GM13977 (cell line): Measurements from ENCODE around the gene ULK4.

Source experiments
- DNase-seq: peaks from one replicate; pipeline ENCODE4 v3.0.0; 2012; ENCODE audit warnings: low spot score
- in situ Hi-C: fragments of 300-500 bp; cut with MboI; formaldehyde crosslinking; loops from one replicate; pipeline ENCODE4 v1.12.0; 2022; ENCODE audit warnings: low sequenced_read_pairs, low pct_unique_long_range_greater_than_20kb, mixed read lengths, inconsistent platforms; ENCODE audit not compliant: unreplicated experiment
- TF ChIP-seq, protein P1 (sequence below): IDR thresholded peaks from 2 replicates; pipeline ENCODE4 v1.5.1; 2012; ENCODE audit warnings: mild to moderate bottlenecking, control low read depth; ENCODE audit not compliant: insufficient read depth; ENCODE audit errors: extremely low read depth, missing control alignments

ULK4 gene

GRCh38 chr3:41961751-41962679 is at the start of gene ULK4:
TSS of gene ULK4 (minus strand) at chr3:41962103. CDS start at chr3:41954759, 7,344 bp downstream.
- TF ChIP-seq, protein P1, sequence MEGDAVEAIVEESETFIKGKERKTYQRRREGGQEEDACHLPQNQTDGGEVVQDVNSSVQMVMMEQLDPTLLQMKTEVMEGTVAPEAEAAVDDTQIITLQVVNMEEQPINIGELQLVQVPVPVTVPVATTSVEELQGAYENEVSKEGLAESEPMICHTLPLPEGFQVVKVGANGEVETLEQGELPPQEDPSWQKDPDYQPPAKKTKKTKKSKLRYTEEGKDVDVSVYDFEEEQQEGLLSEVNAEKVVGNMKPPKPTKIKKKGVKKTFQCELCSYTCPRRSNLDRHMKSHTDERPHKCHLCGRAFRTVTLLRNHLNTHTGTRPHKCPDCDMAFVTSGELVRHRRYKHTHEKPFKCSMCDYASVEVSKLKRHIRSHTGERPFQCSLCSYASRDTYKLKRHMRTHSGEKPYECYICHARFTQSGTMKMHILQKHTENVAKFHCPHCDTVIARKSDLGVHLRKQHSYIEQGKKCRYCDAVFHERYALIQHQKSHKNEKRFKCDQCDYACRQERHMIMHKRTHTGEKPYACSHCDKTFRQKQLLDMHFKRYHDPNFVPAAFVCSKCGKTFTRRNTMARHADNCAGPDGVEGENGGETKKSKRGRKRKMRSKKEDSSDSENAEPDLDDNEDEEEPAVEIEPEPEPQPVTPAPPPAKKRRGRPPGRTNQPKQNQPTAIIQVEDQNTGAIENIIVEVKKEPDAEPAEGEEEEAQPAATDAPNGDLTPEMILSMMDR: no peak
- peak; percentile 90 for DNase-seq
- in situ Hi-C loops: no loop called here

GRCh38 chr3:42010530-42010929 is 48.6 kb upstream of the ULK4 start:
- in situ Hi-C loops: no loop called here
- TF ChIP-seq, protein P1: no peak
- DNase-seq: no peak

- in situ Hi-C loops: no loop called here
These were observed 47.6 kb upstream of the ULK4 start for GRCh38 chr3:42009456-42009855.

GRCh38 chr3:42007785-42008184 is 45.9 kb upstream of the ULK4 start:
- TF ChIP-seq, protein P1: no peak
- in situ Hi-C loops: no loop called here
- DNase-seq: no peak

More at GRCh38 chr3:42009456-42009855, 47.6 kb upstream of the ULK4 start:
- TF ChIP-seq, protein P1: no peak
- DNase-seq: no peak

GRCh38 chr3:42005401-42005800 is 43.5 kb upstream of the ULK4 start:
- in situ Hi-C loops: no loop called here
- TF ChIP-seq, protein P1: no peak
- no peak for DNase-seq

DNA sequence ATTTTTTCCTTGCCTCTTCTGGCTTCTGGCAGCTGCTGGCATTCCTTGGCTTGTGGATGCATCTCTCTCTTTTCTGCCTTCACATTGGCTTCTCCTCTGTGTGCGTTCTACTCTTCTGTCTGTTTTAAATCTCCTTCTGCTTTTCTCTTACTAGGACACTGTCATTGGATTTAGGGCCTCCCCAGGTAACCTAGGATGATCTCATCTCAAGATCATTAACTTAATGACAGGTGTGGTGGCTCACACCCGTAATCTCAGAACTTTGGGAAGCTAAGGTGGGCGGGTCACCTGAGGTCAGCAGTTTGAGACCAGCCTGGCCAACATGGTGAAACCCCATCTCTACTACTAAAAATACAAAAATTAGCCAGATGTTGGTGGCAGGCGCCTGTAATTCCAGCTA is 40.9 kb upstream of the ULK4 start:
- in situ Hi-C loops: no loop called here
- TF ChIP-seq, protein P1: no peak
- no peak for DNase-seq
